Right lobe of liver (tissue), 6 donors: ENCODE data around the gene TRIP10. TPM values are rescaled to one million over a fixed set of nuclear protein-coding genes. Genes with fewer than 3 reads are reported as not detected.

Experiments used
- ATAC-seq, 4 donors: fragments of 200-7000 bp; cut with Tn5 transposase; one replicate each; pipeline ENCODE4 v1.9.1; 2020; ENCODE audit warnings: mild to moderate bottlenecking in 4 of 4, moderate library complexity in 4 of 4
- DNase-seq, 3 donors: peaks; one replicate each; pipeline ENCODE4 v3.0.0-alpha.2; 2020
- H3K27ac ChIP-seq, 3 donors: fragments of 200-600 bp; one replicate each; pipeline ENCODE4 v1.8.0; 2022
- H3K27me3 ChIP-seq, 2 donors: fragments of 200-600 bp; one replicate each; pipeline ENCODE4 v1.8.0; 2022
- H3K36me3 ChIP-seq, 4 donors: fragments of 200-600 bp; sonication (generic) in 1 of 4; one replicate each; pipeline versions ENCODE4 v1.5.1 to v1.8.0; 2017 to 2022; ENCODE audit warnings: control low read depth in 1 of 4
- H3K4me1 ChIP-seq, 4 donors: fragments of 200-600 bp; sonication (generic) in 1 of 4; one replicate each; pipeline versions ENCODE4 v1.5.1 to v1.8.0; 2017 to 2022; ENCODE audit warnings: control low read depth in 1 of 4
- H3K4me3 ChIP-seq, 3 donors: fragments of 200-600 bp; one replicate each; pipeline ENCODE4 v1.8.0; 2022
- H3K9me3 ChIP-seq, 4 donors: fragments of 200-600 bp; sonication (generic) in 1 of 4; one replicate each; pipeline versions ENCODE4 v1.5.1 to v1.8.0; 2017 to 2022; ENCODE audit warnings: control low read depth in 1 of 4
- CTCF ChIP-seq, 4 donors: fragments of 200-600 bp in 3 of 4; fragments of 450-650 bp in 1 of 4; IDR thresholded peaks; one replicate each; pipeline versions ENCODE4 v1.5.1 to v1.8.0; 2016 to 2022; ENCODE audit warnings: antibody characterized with exemption in 4 of 4, mild to moderate bottlenecking in 2 of 4
- POLR2A ChIP-seq: fragments of 450-650 bp; IDR thresholded peaks from one replicate; pipeline ENCODE4 v1.6.1; 2017; ENCODE audit warnings: antibody characterized with exemption, mild to moderate bottlenecking
- WGBS: methylation state at CpG from one replicate; pipeline ENCODE4 v1.1.6; 2018; ENCODE audit warnings: low coverage, low lambda C conversion rate; ENCODE audit not compliant: insufficient coverage; ENCODE audit errors: missing lambda C conversion rate; 5-methylcytosine and 5-hydroxymethylcytosine counted together
- intact Hi-C, 2 donors: fragments of 100-400 bp; cut with DNase I; formaldehyde crosslinking; loops; one replicate each; pipeline versions ENCODE4 v1.11.2 to v1.14.1; 2022
- total RNA-seq, 6 experiments: library from RNA; depleted of rRNA in 2 of 6; stranded (reverse); fragments of >200 nt in 2 of 6; fragmentation: NEBNext Ultra II Directional in 3 of 6; extraction: Animal tissue kit (Norgen Biotek cat#: 25700) in 3 of 6; gene quantifications; one replicate each; pipeline versions ENCODE4 v1.1.0 to v1.2.4, GENCODE V29; 2016 to 2023
- donor health status: DM: no; HTN: yes; CAD: no.
- donor health status: DM: no; HTN: no; CAD: no.
- donor health status: DM: no; HTN: no; CAD: no.
- donor health status: DM: no; HTN: yes; CAD: no.
- donor health status: DM: no; HTN: yes; CAD: no.

Gene TRIP10
- total RNA-seq, 6 experiments from 2014 or later, result 7.5 to 14.9 (median 9.3) TPM

GRCh38 chr19:6693056-6693471 lies 46.4 kb upstream of the TRIP10 start:
- TF ChIP-seq CTCF (IDR thresholded peaks at IDR 0.05) (no peak), POLR2A (no peak)
- no peaks in the 10 kb centered on the region for H3K27me3 ChIP-seq
- no peak overlapping the region for H3K27ac ChIP-seq
- no peaks in the 10 kb centered on the region for H3K9me3 ChIP-seq
- DNase-seq (peak in 2 of 3 donors; percentile 32 to 60), ATAC-seq (peak; percentile 0 to 6 (median 2))
- no CpG with 5 or more reads among the region's 13 CpGs for WGBS
- H3K36me3 ChIP-seq, result peaks cover 8 to 97% (median 68%) of the 10 kb centered on the region in 4 donors
- no peak overlapping the region for H3K4me3 ChIP-seq
- intact Hi-C loops, result no loop called here
- peaks cover 0 to 20% (median 0%) of the 10 kb centered on the region in 4 donors for H3K4me1 ChIP-seq

- Histone ChIP-seq H3K36me3 (peaks cover 8 to 96% (median 67%) of the 10 kb centered on the region in 4 donors), H3K27ac (no peak overlapping the region), H3K27me3 (no peaks in the 10 kb centered on the region), H3K9me3 (no peaks in the 10 kb centered on the region), H3K4me1 (peaks cover 0 to 25% (median 0%) of the 10 kb centered on the region in 4 donors), H3K4me3 (no peak overlapping the region)
- ATAC-seq (peak; percentile 1 to 36 (median 14)), DNase-seq (peak in 2 of 3 donors; percentile 49 to 70)
- intact Hi-C loops, result no loop called here
- 56% methylated on average over 4 of the region's 7 CpGs for WGBS
- TF ChIP-seq POLR2A, result no peak
- TF ChIP-seq CTCF (IDR thresholded peaks at IDR 0.05), result no peak
These were observed 45.8 kb upstream of the TRIP10 start for GRCh38 chr19:6693681-6694080.

GRCh38 chr19:6694147-6694815 lies 45.2 kb upstream of the TRIP10 start:
- Histone ChIP-seq H3K9me3 (no peaks in the 10 kb centered on the region), H3K36me3 (peaks cover 8 to 97% (median 69%) of the 10 kb centered on the region in 4 donors), H3K4me1 (peaks cover 0 to 31% (median 0%) of the 10 kb centered on the region in 4 donors), H3K27me3 (no peaks in the 10 kb centered on the region), H3K4me3 (no peak overlapping the region), H3K27ac (no peak overlapping the region)
- WGBS, result 81% methylated on average over 6 of the region's 25 CpGs
- ATAC-seq (peak; percentile 27 to 67 (median 58)), DNase-seq (peak in 2 of 3 donors; percentile 64 to 77)
- intact Hi-C loops, result no loop called here
- no peak for TF ChIP-seq CTCF (IDR thresholded peaks at IDR 0.05)
- TF ChIP-seq POLR2A, result no peak

GRCh38 chr19:6696239-6696820 lies 43.1 kb upstream of the TRIP10 start:
- WGBS, result 75% methylated on average over 13 of the region's 18 CpGs
- ATAC-seq (peak in 1 of 4 donors; percentile 1), DNase-seq (peak in 2 of 3 donors; percentile 25 to 55)
- Histone ChIP-seq H3K27ac (no peak overlapping the region), H3K4me3 (no peak overlapping the region), H3K27me3 (no peaks in the 10 kb centered on the region), H3K4me1 (peaks cover 0 to 32% (median 0%) of the 10 kb centered on the region in 4 donors), H3K9me3 (no peaks in the 10 kb centered on the region), H3K36me3 (peaks cover 8 to 89% (median 60%) of the 10 kb centered on the region in 4 donors)
- no peak for TF ChIP-seq POLR2A
- TF ChIP-seq CTCF (IDR thresholded peaks at IDR 0.05), result no peak
- intact Hi-C loops, result no loop called here
